NCI-H82 treated with DMSO at 0.1 percent for 48 hours (cell line): ENCODE results near the gene CSRNP3.

ENCODE experiments used
- DNase-seq: peaks from one replicate; lab custom pipeline; 2025; ENCODE audit not compliant: unreplicated experiment; lab: John Stamatoyannopoulos, UW

The CSRNP3 gene

GRCh38 chr2:165675551-165675968 is 206.1 kb downstream of the CSRNP3 start:
- no peak for DNase-seq

GRCh38 chr2:165678882-165679281 is 209.4 kb downstream of the CSRNP3 start:
- DNase-seq: no peak

- no peak for DNase-seq
Observed at GRCh38 chr2:165679621-165680020, 210.1 kb downstream of the CSRNP3 start.

GRCh38 chr2:165681841-165682240 is 212.3 kb downstream of the CSRNP3 start:
- no peak for DNase-seq

- DNase-seq: no peak
Observed at GRCh38 chr2:165682546-165682945, 213.0 kb downstream of the CSRNP3 start.

- DNase-seq: no peak
Observed at GRCh38 chr2:165686800-165687199, 217.3 kb downstream of the CSRNP3 start.

- DNase-seq: no peak
Observed at GRCh38 chr2:165687426-165688002, 218.0 kb downstream of the CSRNP3 start.

GRCh38 chr2:165691615-165692014 is 222.1 kb downstream of the CSRNP3 start:
- no peak for DNase-seq

GRCh38 chr2:165692906-165693305 is 223.4 kb downstream of the CSRNP3 start:
- no peak for DNase-seq

- no peak for DNase-seq
Observed at GRCh38 chr2:165693838-165694237, 224.3 kb downstream of the CSRNP3 start.

- DNase-seq: no peak
Observed at GRCh38 chr2:165697748-165698443, 228.4 kb downstream of the CSRNP3 start.

GRCh38 chr2:165698444-165698884 is 229.0 kb downstream of the CSRNP3 start:
- peak; percentile 51 for DNase-seq

- DNase-seq: no peak
Observed at GRCh38 chr2:165699946-165700345, 230.4 kb downstream of the CSRNP3 start.

- no peak for DNase-seq
Observed at GRCh38 chr2:165700531-165700930, 231.0 kb downstream of the CSRNP3 start.

- DNase-seq: no peak
Observed at GRCh38 chr2:165701147-165701546, 231.6 kb downstream of the CSRNP3 start.

GRCh38 chr2:165706960-165707487 is 237.5 kb downstream of the CSRNP3 start:
- DNase-seq: no peak

GRCh38 chr2:165716091-165716490 is 246.6 kb downstream of the CSRNP3 start:
- no peak for DNase-seq

GRCh38 chr2:165718610-165719210 is 249.2 kb downstream of the CSRNP3 start:
- DNase-seq: no peak

GRCh38 chr2:165720511-165720910 is 251.0 kb downstream of the CSRNP3 start:
- no peak for DNase-seq

- DNase-seq: no peak
Observed at GRCh38 chr2:165725421-165725820, 255.9 kb downstream of the CSRNP3 start.
